Stimulated activated CD4-positive, alpha-beta T cell treated with anti-CD3 and anti-CD28 coated beads, TNF-alpha, amount 100 ng/mL, for 24 hours (primary cell): ENCODE data around the gene ADAT3.
"Not testable (repeated sequence)": the region's sequence is repeated elsewhere in the genome, so short reads cannot be mapped to it uniquely, and the experiment has no call there.

Experiments used
- DNase-seq, 3 experiments: peaks; one replicate each; pipeline ENCODE4 v3.0.0-alpha.2; 2020; ENCODE audit warnings: low read depth in 3 of 3

ADAT3 gene

GRCh38 chr19:1882786-1883692, 22.2 kb upstream of the ADAT3 start:
- DNase-seq = no peak

GRCh38 chr19:1883784-1884183, 21.4 kb upstream of the ADAT3 start:
- no peak for DNase-seq

- no peak for DNase-seq
These were observed 20.9 kb upstream of the ADAT3 start for GRCh38 chr19:1884291-1884718.

GRCh38 chr19:1884719-1885334, 20.4 kb upstream of the ADAT3 start:
- DNase-seq = no peak

GRCh38 chr19:1885398-1886119, 19.6 kb upstream of the ADAT3 start, which contains the start of gene ABHD17A:
ABHD17A (minus strand) TSS chr19:1885496; CDS start chr19:1881566, 3,930 bp downstream.
- DNase-seq = peak; percentile 92 to 95 (median 94)

- not testable (repeated sequence) for DNase-seq
These were observed 18.8 kb upstream of the ADAT3 start for GRCh38 chr19:1886360-1886759.

GRCh38 chr19:1888385-1888784, 16.8 kb upstream of the ADAT3 start:
- no peak for DNase-seq

GRCh38 chr19:1889907-1890306, 15.3 kb upstream of the ADAT3 start:
- DNase-seq = no peak

- no peak for DNase-seq
These were observed 11.4 kb upstream of the ADAT3 start for GRCh38 chr19:1893791-1894190.

- no peak for DNase-seq
These were observed 8.7 kb upstream of the ADAT3 start for GRCh38 chr19:1896508-1896907.

GRCh38 chr19:1901940-1902404, 3.2 kb upstream of the ADAT3 start:
- no peak for DNase-seq

GRCh38 chr19:1902923-1903322, 2.3 kb upstream of the ADAT3 start:
- no peak for DNase-seq

GRCh38 chr19:1904860-1905109, 414 bp upstream of the ADAT3 start:
- no peak for DNase-seq

GRCh38 chr19:1905863-1906375, 720 bp downstream of the ADAT3 start:
- DNase-seq = no peak

- DNase-seq = no peak
These were observed 1.9 kb downstream of the ADAT3 start for GRCh38 chr19:1906985-1907562.

GRCh38 chr19:1907563-1908363, 2.6 kb downstream of the ADAT3 start:
- no peak for DNase-seq

GRCh38 chr19:1908364-1908678, 3.1 kb downstream of the ADAT3 start:
- no peak for DNase-seq

- DNase-seq = no peak
These were observed 4.5 kb downstream of the ADAT3 start for GRCh38 chr19:1909761-1910080.

- no peak for DNase-seq
These were observed 5.0 kb downstream of the ADAT3 start for GRCh38 chr19:1910177-1910576.

GRCh38 chr19:1911098-1911497, 5.9 kb downstream of the ADAT3 start:
- DNase-seq = no peak

GRCh38 chr19:1911995-1912394, 6.8 kb downstream of the ADAT3 start:
- no peak for DNase-seq
